Measurements from ENCODE around the gene RNF14.
A peak's percentile ranks its signal among the peaks of the same experiment; 100 is the strongest.

The RNF14 gene

GRCh38 chr5:141986072-141986471, 17.2 kb downstream of the RNF14 start:
- no peak for DNase-seq

GRCh38 chr5:141989720-141990119, 20.8 kb downstream of the RNF14 start:
- DNase-seq, result no peak

GRCh38 chr5:141992349-141992963, 23.6 kb downstream of the RNF14 start:
- peak; percentile 47 for DNase-seq

GRCh38 chr5:141994511-141995136, 25.7 kb downstream of the RNF14 start:
- DNase-seq, result no peak

- no peak for DNase-seq
These were observed 26.8 kb downstream of the RNF14 start for GRCh38 chr5:141995656-141996055.

GRCh38 chr5:141997358-141997960, 28.6 kb downstream of the RNF14 start:
- no peak for DNase-seq

GRCh38 chr5:142000173-142000572, 31.3 kb downstream of the RNF14 start:
- DNase-seq, result no peak

GRCh38 chr5:142000704-142001484, 32.0 kb downstream of the RNF14 start:
- no peak for DNase-seq

GRCh38 chr5:142003266-142003800, 34.4 kb downstream of the RNF14 start:
- DNase-seq, result no peak

- DNase-seq, result no peak
These were observed 37.7 kb downstream of the RNF14 start for GRCh38 chr5:142006363-142007236.

- no peak for DNase-seq
These were observed 38.3 kb downstream of the RNF14 start for GRCh38 chr5:142007237-142007544.

- no peak for DNase-seq
These were observed 39.9 kb downstream of the RNF14 start for GRCh38 chr5:142008813-142009212.

GRCh38 chr5:142009886-142010285, 41.0 kb downstream of the RNF14 start:
- DNase-seq, result no peak

GRCh38 chr5:142011572-142012185, 42.8 kb downstream of the RNF14 start:
- DNase-seq, result no peak

- DNase-seq, result peak; percentile 48
These were observed 43.4 kb downstream of the RNF14 start for GRCh38 chr5:142012186-142012785.

GRCh38 chr5:142012792-142013388, 44.0 kb downstream of the RNF14 start, which contains the start of gene GNPDA1:
GNPDA1 (minus strand) TSS chr5:142013027; CDS start chr5:142012035, 992 bp downstream.
- no peak for DNase-seq

- no peak for DNase-seq
These were observed 45.0 kb downstream of the RNF14 start for GRCh38 chr5:142013734-142014521.

- peak; percentile 70 for DNase-seq
These were observed 46.1 kb downstream of the RNF14 start for GRCh38 chr5:142014911-142015584.

- no peak for DNase-seq
These were observed 47.1 kb downstream of the RNF14 start for GRCh38 chr5:142015781-142016533.
